ENCODE data around the gene AMACR. TPM values are rescaled to one million over a fixed set of nuclear protein-coding genes. Genes with fewer than 3 reads are reported as not detected.

Gene AMACR
- total and polyA plus RNA-seq, 9 of the 15 experiments (the other 6 are each of a cell fraction or from before 2014, with no cell fraction given), result 0.72 to 4.6 (median 4.0) TPM

DNA sequence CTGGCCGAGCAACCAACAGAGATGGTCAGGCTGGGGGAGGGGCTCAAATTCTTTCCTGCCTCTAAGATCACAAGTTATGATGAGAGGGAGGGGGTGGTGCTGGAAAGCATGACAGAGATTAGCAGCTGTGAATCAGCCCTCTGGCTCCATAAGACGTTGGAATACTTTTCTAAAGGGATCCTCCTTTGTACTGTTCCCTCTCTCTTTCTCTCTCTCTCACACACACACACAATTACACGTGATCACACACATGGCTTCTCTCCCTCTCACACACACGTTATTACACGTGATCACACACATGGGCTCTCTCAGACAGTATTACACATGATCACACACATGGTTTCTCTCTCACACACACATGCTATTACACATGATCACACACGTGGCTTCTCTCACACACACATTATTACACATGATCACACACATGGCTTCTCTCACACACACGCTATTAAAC lies 23.2 kb downstream of the AMACR start, which contains the start of gene SLC45A2 (continued):
- peak; percentile 11; the same call in 1 of the 2 replicates for TF ChIP-seq JUND (IDR thresholded peaks at IDR 0.05; ENCODE audit: borderline replicate concordance, low read depth, low read length)
- peak; percentile 32; the same call in 2 of the 3 replicates for TF ChIP-seq JUND (tag; IDR thresholded peaks at IDR 0.05; ENCODE audit: borderline replicate concordance, low read depth, low read length)
- peak; percentile 16 for TF ChIP-seq TAF9B (IDR thresholded peaks at IDR 0.05; ENCODE audit: partially characterized antibody)
- TF ChIP-seq CSDE1 (IDR thresholded peaks at IDR 0.05), result no peak
- TF ChIP-seq ILK (tag; IDR thresholded peaks at IDR 0.05; ENCODE audit: borderline replicate concordance, low read depth), result no peak
- TF ChIP-seq CCAR2 (IDR thresholded peaks at IDR 0.05; ENCODE audit: low read depth, low read length), result no peak
- TF ChIP-seq CBFA2T3 (IDR thresholded peaks at IDR 0.05), result peak; percentile 28; the same call in 1 of the 2 replicates
- TF ChIP-seq ZNF165 (CRISPR knock-in tag; IDR thresholded peaks at IDR 0.05; ENCODE audit: borderline replicate concordance), result no peak
- 0 out of 2 replicates have a peak, but pooled peaks have one; percentile 38 for TF ChIP-seq EP400 (IDR thresholded peaks at IDR 0.05)
- no peak for TF ChIP-seq RNF219 (CRISPR knock-in tag; IDR thresholded peaks at IDR 0.05)
- TF ChIP-seq, protein P1, sequence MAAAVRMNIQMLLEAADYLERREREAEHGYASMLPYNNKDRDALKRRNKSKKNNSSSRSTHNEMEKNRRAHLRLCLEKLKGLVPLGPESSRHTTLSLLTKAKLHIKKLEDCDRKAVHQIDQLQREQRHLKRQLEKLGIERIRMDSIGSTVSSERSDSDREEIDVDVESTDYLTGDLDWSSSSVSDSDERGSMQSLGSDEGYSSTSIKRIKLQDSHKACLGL (CRISPR knock-in tag; IDR thresholded peaks at IDR 0.05; ENCODE audit: borderline replicate concordance, poor library complexity, severe bottlenecking), result no peak
- TF ChIP-seq ZNF280B (CRISPR knock-in tag; IDR thresholded peaks at IDR 0.05), result no peak
- TF ChIP-seq ARNT (IDR thresholded peaks at IDR 0.05), result no peak
- no peak for TF ChIP-seq SLC30A9 (CRISPR knock-in tag; IDR thresholded peaks at IDR 0.05)
- no peak for TF ChIP-seq ZBTB1 (CRISPR knock-in tag; IDR thresholded peaks at IDR 0.05; ENCODE audit: borderline replicate concordance, low read depth)
- TF ChIP-seq ZNF583 (CRISPR knock-in tag; IDR thresholded peaks at IDR 0.05), result no peak
- TF ChIP-seq SMAD2 (IDR thresholded peaks at IDR 0.05; ENCODE audit: low read depth, low read length), result no peak
- TF ChIP-seq ELF4 (CRISPR knock-in tag; IDR thresholded peaks at IDR 0.05), result peak; percentile 63; the same call in 1 of the 2 replicates
- no peak for TF ChIP-seq RBM15 (IDR thresholded peaks at IDR 0.05; ENCODE audit: insufficient read depth, low read length)
- no peak for TF ChIP-seq POLR2G (IDR thresholded peaks at IDR 0.05; ENCODE audit: low read depth, low read length)
- TF ChIP-seq USF1 (CRISPR knock-in tag; IDR thresholded peaks at IDR 0.05), result 0 out of 2 replicates have a peak, but pooled peaks have one; percentile 14
- no peak for TF ChIP-seq TFAM (CRISPR knock-in tag; conservative IDR thresholded peaks at IDR 0.05)
- no peak for TF ChIP-seq ZNF253 (CRISPR knock-in tag; conservative IDR thresholded peaks at IDR 0.05)

Data from K562 (cell line).